Spleen (tissue), 11 donors: Measurements from ENCODE around the gene SLC12A9. TPM values are rescaled to one million over a fixed set of nuclear protein-coding genes. Genes with fewer than 3 reads are reported as not detected.

Experiments
- DNase-seq: peaks from one replicate; pipeline ENCODE4 v3.0.0-alpha.2; 2020
- H3K27ac ChIP-seq, 8 donors: fragments of 200-600 bp; sonication (generic) in 7 of 8; 1 replicate in 4 of 8; 2 replicates in 4 of 8; pipeline versions ENCODE4 v1.5.0 to v1.8.0; 2016 to 2021; ENCODE audit warnings: inconsistent platforms in 4 of 8, mild to moderate bottlenecking in 4 of 8, moderate library complexity in 1 of 8
- H3K27me3 ChIP-seq, 7 donors: fragments of 200-600 bp; sonication (generic) in 6 of 7; replicated peaks in 1 of 7; 1 replicate in 4 of 7; 2 replicates in 3 of 7; pipeline versions ENCODE4 v1.5.0 to v1.8.0; 2016 to 2021; ENCODE audit warnings: inconsistent platforms in 3 of 7, mild to moderate bottlenecking in 1 of 7
- H3K36me3 ChIP-seq, 6 donors: fragments of 200-600 bp; sonication (generic) in 5 of 6; 1 replicate in 4 of 6; 2 replicates in 2 of 6; pipeline versions ENCODE4 v1.5.0 to v1.8.0; 2016 to 2021; ENCODE audit warnings: inconsistent platforms in 2 of 6
- H3K4me1 ChIP-seq, 6 donors: fragments of 200-600 bp; sonication (generic) in 5 of 6; 1 replicate in 3 of 6; 2 replicates in 3 of 6; pipeline versions ENCODE4 v1.5.0 to v1.8.0; 2016 to 2021; ENCODE audit warnings: inconsistent platforms in 3 of 6
- H3K4me3 ChIP-seq, 8 donors: fragments of 200-600 bp; sonication (generic) in 7 of 8; 1 replicate in 4 of 8; 2 replicates in 4 of 8; pipeline versions ENCODE4 v1.5.0 to v1.8.0; 2016 to 2021; ENCODE audit warnings: inconsistent platforms in 4 of 8, mild to moderate bottlenecking in 4 of 8, moderate library complexity in 2 of 8
- H3K9me3 ChIP-seq, 8 donors: fragments of 200-600 bp; sonication (generic) in 7 of 8; 1 replicate in 4 of 8; 2 replicates in 4 of 8; pipeline versions ENCODE4 v1.5.0 to v1.8.0; 2016 to 2021; ENCODE audit warnings: inconsistent platforms in 4 of 8
- POLR2A ChIP-seq, 3 donors: fragments of 450-650 bp; IDR thresholded peaks; one replicate each; pipeline ENCODE4 v1.5.1; 2017; ENCODE audit warnings: antibody characterized with exemption in 3 of 3, mild to moderate bottlenecking in 1 of 3
- POLR2AphosphoS5 ChIP-seq, 3 donors: sonication (generic); formaldehyde crosslinking; IDR thresholded peaks; one replicate each; pipeline ENCODE4 v1.5.1; 2017; ENCODE audit warnings: antibody characterized with exemption in 3 of 3
- WGBS, 5 donors: extraction: QIAGEN DNeasy Blood & Tissue Kit in 3 of 5; methylation state at CpG; one replicate each; pipeline versions ENCODE4 v1.1.5 to v1.1.7; 2013 to 2018; 5-methylcytosine and 5-hydroxymethylcytosine counted together
- intact Hi-C: fragments of 100-400 bp; cut with DNase I; formaldehyde crosslinking; loops from one replicate; pipeline ENCODE4 v1.15.0; 2023; ENCODE audit warnings: low total_unique reads
- polyA plus RNA-seq, 3 donors: library from polyadenylated mRNA; stranded (reverse); fragments of 200-250 nt; gene quantifications; one replicate each; pipeline ENCODE4 v1.2.1, GENCODE V29; 2013
- total RNA-seq, 7 donors: library from RNA; depleted of rRNA in 3 of 7; stranded (reverse); fragments of >200 nt in 3 of 7; fragmentation: NEBNext Ultra II Directional in 4 of 7; extraction: Animal tissue kit (Norgen Biotek cat#: 25700) in 4 of 7; gene quantifications; one replicate each; pipeline versions ENCODE4 v1.1.0 to v1.2.1, GENCODE V29; 2016 to 2021
- TF ChIP-seq, protein P1 (sequence below), 11 experiments: fragments of 200-600 bp in 7 of 11; fragments of 450-650 bp in 4 of 11; sonication (generic) in 4 of 11; IDR thresholded peaks in 8 of 11; conservative IDR thresholded peaks in 3 of 11; 1 replicate in 7 of 11; 2 replicates in 4 of 11; pipeline versions ENCODE4 v1.4.0 to v1.8.0; 2016 to 2021; ENCODE audit warnings: antibody characterized with exemption in 11 of 11, inconsistent platforms in 4 of 11, mild to moderate bottlenecking in 1 of 11
- donor health status: healthy with polysubstance abuse.
- donor health status: DM: no; HTN: no; CAD: no; lungs with moderate emphysema.
- donor health status: DM: no; HTN: no; CAD: no.
- donor health status: Bipolar disorder and iron deficiency.
- donor health status: healthy.
- donor health status: DM: no; HTN: no; CAD: no.
- donor health status: DM: yes; HTN: yes; CAD: no.

The SLC12A9 gene
- total and polyA plus RNA-seq, 10 donors: 17.0 to 109 (median 51.3) TPM

DNA sequence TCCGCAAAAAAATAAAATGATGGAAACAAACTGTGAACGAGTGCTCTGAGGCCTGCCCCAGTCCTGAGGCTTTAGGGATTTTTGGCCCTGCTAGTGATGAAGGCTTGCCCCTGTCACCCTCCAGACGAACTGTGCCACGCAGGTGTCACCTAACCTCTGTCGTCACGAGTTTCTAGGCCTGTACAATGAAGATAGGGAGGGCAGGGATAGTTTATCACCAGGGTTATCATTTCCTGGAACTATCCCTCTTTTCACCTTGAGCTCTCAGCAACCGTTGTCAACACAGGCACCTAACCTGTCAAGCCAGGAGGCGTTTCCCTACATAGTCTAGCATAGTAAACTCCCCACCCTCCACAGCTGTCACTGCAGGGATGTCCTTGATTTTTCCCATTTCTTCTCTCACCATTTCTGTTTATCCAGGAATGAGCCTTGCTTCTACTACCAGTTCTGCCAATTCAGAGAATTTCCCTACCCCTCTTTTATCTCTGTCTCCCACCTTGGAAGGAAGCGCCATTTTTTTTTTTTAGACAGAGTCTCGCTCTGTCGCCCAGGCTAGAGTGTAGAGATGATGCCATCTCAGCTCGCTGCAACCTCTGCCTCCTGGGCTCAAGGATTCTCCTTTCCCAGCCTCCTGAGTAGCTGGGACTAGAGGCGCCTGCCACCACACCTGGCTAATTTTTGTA lies 45.4 kb downstream of the SLC12A9 start:
- DNase-seq: no peak
- Histone ChIP-seq H3K27ac (no peak overlapping the region), H3K4me3 (no peak overlapping the region), H3K36me3 (no peaks in the 10 kb centered on the region), H3K27me3 (peaks cover 3 to 92% (median 51%) of the 10 kb centered on the region in 7 donors), H3K9me3 (no peaks in the 10 kb centered on the region), H3K4me1 (peaks cover 12 to 36% (median 29%) of the 10 kb centered on the region in 6 donors)
- TF ChIP-seq, protein P1, sequence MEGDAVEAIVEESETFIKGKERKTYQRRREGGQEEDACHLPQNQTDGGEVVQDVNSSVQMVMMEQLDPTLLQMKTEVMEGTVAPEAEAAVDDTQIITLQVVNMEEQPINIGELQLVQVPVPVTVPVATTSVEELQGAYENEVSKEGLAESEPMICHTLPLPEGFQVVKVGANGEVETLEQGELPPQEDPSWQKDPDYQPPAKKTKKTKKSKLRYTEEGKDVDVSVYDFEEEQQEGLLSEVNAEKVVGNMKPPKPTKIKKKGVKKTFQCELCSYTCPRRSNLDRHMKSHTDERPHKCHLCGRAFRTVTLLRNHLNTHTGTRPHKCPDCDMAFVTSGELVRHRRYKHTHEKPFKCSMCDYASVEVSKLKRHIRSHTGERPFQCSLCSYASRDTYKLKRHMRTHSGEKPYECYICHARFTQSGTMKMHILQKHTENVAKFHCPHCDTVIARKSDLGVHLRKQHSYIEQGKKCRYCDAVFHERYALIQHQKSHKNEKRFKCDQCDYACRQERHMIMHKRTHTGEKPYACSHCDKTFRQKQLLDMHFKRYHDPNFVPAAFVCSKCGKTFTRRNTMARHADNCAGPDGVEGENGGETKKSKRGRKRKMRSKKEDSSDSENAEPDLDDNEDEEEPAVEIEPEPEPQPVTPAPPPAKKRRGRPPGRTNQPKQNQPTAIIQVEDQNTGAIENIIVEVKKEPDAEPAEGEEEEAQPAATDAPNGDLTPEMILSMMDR (IDR thresholded peaks at IDR 0.05 in 8 of 11, conservative IDR thresholded peaks at IDR 0.05 in 3 of 11): no peak
- no peak for TF ChIP-seq POLR2AphosphoS5 (IDR thresholded peaks at IDR 0.05)
- no peak for TF ChIP-seq POLR2A (IDR thresholded peaks at IDR 0.05)
- intact Hi-C loops: loop anchor here (5.0 kb wide), 1 partner anchor 159 kb away; no protein-coding TSS in a partner anchor
- 70 to 81% (median 78%) methylated on average over 13 of the region's 13 CpGs for WGBS, 5 donors

DNA sequence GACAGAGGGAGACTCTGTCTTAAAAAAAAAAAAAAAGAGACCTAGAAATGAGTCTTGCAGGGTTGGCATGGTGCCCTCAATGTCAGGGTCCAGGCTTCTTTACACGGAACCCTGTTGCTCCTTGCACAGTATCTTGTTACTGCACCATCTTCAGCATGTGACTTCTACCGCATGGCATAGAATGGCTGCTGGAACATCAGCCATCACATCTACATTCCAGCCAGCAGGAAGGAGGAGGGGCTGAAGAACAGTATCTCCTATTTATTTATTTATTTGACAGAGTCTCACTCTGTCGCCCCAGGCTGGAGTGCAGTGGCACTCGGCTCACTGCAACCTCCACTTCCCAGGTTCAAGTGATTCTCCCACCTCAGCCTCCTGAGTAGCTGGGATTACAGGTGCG lies 46.9 kb downstream of the SLC12A9 start:
- Histone ChIP-seq H3K27ac (no peak overlapping the region), H3K4me3 (no peak overlapping the region), H3K4me1 (peaks cover 12 to 31% (median 26%) of the 10 kb centered on the region in 6 donors), H3K27me3 (peaks cover 3 to 78% (median 45%) of the 10 kb centered on the region in 7 donors), H3K36me3 (no peaks in the 10 kb centered on the region), H3K9me3 (no peaks in the 10 kb centered on the region)
- 86 to 95% (median 95%) methylated on average over 5 of the region's 5 CpGs for WGBS, 5 donors
- intact Hi-C loops: loop anchor here (5.0 kb wide), 1 partner anchor 158 kb away; no protein-coding TSS in a partner anchor
- DNase-seq: no peak
- TF ChIP-seq POLR2AphosphoS5 (IDR thresholded peaks at IDR 0.05) (no peak), POLR2A (IDR thresholded peaks at IDR 0.05) (no peak)
- TF ChIP-seq, protein P1 (IDR thresholded peaks at IDR 0.05 in 8 of 11, conservative IDR thresholded peaks at IDR 0.05 in 3 of 11): no peak

DNA sequence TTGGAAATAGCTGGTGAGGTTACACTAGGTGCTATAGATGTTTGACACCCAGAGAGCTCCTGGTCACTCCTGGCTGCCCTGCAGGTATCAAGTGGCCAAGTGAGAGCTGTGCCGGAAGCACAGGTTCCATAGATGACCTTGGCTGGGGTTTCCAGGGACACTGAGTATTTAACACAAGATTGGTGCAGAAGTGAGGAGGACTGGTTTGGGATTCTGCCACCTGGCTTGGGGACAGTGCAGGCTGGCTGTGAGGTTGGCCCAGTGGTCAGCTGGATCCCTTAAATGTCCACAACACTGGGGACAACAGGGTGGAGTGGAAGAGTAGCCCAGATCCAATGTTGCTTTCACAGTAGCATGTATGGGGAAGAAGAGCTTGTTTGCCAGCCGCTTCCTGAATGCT lies 48.5 kb downstream of the SLC12A9 start:
- Histone ChIP-seq H3K9me3 (no peaks in the 10 kb centered on the region), H3K36me3 (no peaks in the 10 kb centered on the region), H3K4me3 (no peak overlapping the region), H3K27me3 (peaks cover 0 to 69% (median 29%) of the 10 kb centered on the region in 7 donors), H3K4me1 (peaks cover 6 to 16% (median 11%) of the 10 kb centered on the region in 6 donors), H3K27ac (no peak overlapping the region)
- intact Hi-C loops: no loop called here
- no peak for DNase-seq
- 75 to 97% (median 88%) methylated on average over 2 of the region's 2 CpGs for WGBS, 5 donors
- TF ChIP-seq, protein P1 (IDR thresholded peaks at IDR 0.05 in 8 of 11, conservative IDR thresholded peaks at IDR 0.05 in 3 of 11): no peak
- TF ChIP-seq POLR2A (IDR thresholded peaks at IDR 0.05) (no peak), POLR2AphosphoS5 (IDR thresholded peaks at IDR 0.05) (no peak)

DNA sequence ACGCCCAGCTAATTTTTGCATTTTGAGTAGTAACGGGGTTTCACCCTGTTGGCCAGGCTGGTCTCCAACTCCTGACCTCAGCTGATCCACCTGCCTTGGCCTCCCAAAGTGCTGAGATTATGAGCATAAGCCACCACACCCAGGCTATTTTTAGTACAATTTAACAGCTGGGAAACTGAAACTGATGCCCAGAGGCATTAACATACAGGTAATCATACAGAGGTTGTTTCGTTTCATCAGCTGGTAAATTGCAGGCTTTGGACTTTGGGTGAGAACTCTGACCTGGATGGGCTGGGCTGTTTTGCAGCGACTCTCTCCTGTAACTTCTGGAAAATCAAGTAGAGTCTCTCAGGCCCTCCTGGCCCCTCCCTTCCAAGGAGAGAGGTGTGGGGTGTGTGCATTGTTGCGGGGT lies 49.4 kb downstream of the SLC12A9 start:
- WGBS, 5 donors: 73 to 83% (median 80%) methylated on average over 5 of the region's 5 CpGs
- peaks cover 0 to 5% (median 0%) of the 10 kb centered on the region in 8 donors for H3K9me3 ChIP-seq
- H3K27me3 ChIP-seq: peaks cover 0 to 63% (median 20%) of the 10 kb centered on the region in 7 donors
- no peak for DNase-seq
- intact Hi-C loops: no loop called here
- H3K36me3 ChIP-seq: no peaks in the 10 kb centered on the region
- no peak overlapping the region for H3K27ac ChIP-seq
- no peak overlapping the region for H3K4me3 ChIP-seq
- H3K4me1 ChIP-seq: peaks cover 0 to 7% (median 3%) of the 10 kb centered on the region in 6 donors
- TF ChIP-seq POLR2AphosphoS5 (IDR thresholded peaks at IDR 0.05): no peak
